Natural killer cell (primary cell): ENCODE results near the gene CNFN. TPM values are rescaled to one million over a fixed set of nuclear protein-coding genes. Genes with fewer than 3 reads are reported as not detected.
A peak's percentile ranks its signal among the peaks of the same experiment; 100 is the strongest.

Experiments
- ATAC-seq, 3 donors: fragments of 150-1000 bp in 2 of 3; fragments of 200-7000 bp in 1 of 3; cut with Tn5 transposase; 1 replicate in 1 of 3; 2 replicates in 2 of 3; pipeline ENCODE4 v1.10.0; 2021; ENCODE audit warnings: mild to moderate bottlenecking in 2 of 3, moderate library complexity in 2 of 3
- DNase-seq, 2 donors: peaks; one replicate each; pipeline versions ENCODE4 v3.0.0 to v3.0.0-alpha.2; 2013 to 2021; ENCODE audit warnings: mixed read lengths in 1 of 2
- H3K27ac ChIP-seq: one replicate; pipeline ENCODE4 v1.5.1; 2013; ENCODE audit warnings: mild to moderate bottlenecking, low read length
- H3K27me3 ChIP-seq: one replicate; pipeline ENCODE4 v1.6.1; 2013; ENCODE audit warnings: low read length; ENCODE audit not compliant: control insufficient read depth, insufficient read depth
- H3K36me3 ChIP-seq: one replicate; pipeline ENCODE4 v1.6.1; 2013; ENCODE audit warnings: low read length; ENCODE audit not compliant: control insufficient read depth, insufficient read depth
- H3K4me1 ChIP-seq: one replicate; pipeline ENCODE4 v1.6.1; 2013; ENCODE audit warnings: low read length; ENCODE audit not compliant: control insufficient read depth, insufficient read depth
- H3K4me3 ChIP-seq: one replicate; pipeline ENCODE4 v1.5.1; 2013; ENCODE audit warnings: low read length
- H3K9me3 ChIP-seq: one replicate; pipeline ENCODE4 v1.6.1; 2013; ENCODE audit warnings: low read length; ENCODE audit not compliant: control insufficient read depth, insufficient read depth
- H3K27ac Mint-ChIP-seq, 2 donors: one replicate each; pipeline ENCODE4 v1.8.0; 2022; ENCODE audit warnings: mild to moderate bottlenecking in 2 of 2, mixed read lengths in 2 of 2, moderate library complexity in 1 of 2
- H3K27me3 Mint-ChIP-seq, 2 donors: one replicate each; pipeline ENCODE4 v1.8.0; 2022; ENCODE audit warnings: low read depth in 2 of 2, mixed read lengths in 2 of 2
- H3K36me3 Mint-ChIP-seq: one replicate; pipeline ENCODE4 v1.8.0; 2022; ENCODE audit warnings: mixed read lengths
- H3K4me1 Mint-ChIP-seq, 2 donors: one replicate each; pipeline ENCODE4 v1.8.0; 2022; ENCODE audit warnings: mixed read lengths in 2 of 2
- H3K4me3 Mint-ChIP-seq: one replicate; pipeline ENCODE4 v1.8.0; 2022; ENCODE audit warnings: mild to moderate bottlenecking, moderate library complexity, mixed read lengths
- H3K9me3 Mint-ChIP-seq, 2 donors: one replicate each; pipeline ENCODE4 v1.8.0; 2022; ENCODE audit warnings: mixed read lengths in 2 of 2
- CTCF ChIP-seq: fragments of 200-600 bp; IDR thresholded peaks from one replicate; pipeline ENCODE4 v1.8.0; 2022; ENCODE audit warnings: antibody characterized with exemption
- WGBS: methylation state at CpG from one replicate; pipeline ENCODE4 v1.1.7; 2013; ENCODE audit warnings: missing lambda C conversion rate; ENCODE audit not compliant: insufficient coverage; 5-methylcytosine and 5-hydroxymethylcytosine counted together
- intact Hi-C: fragments of 100-400 bp; cut with micrococcal nuclease; formaldehyde crosslinking; loops from one replicate; pipeline ENCODE4 v1.14.2; 2022
- total RNA-seq, 4 donors: library from RNA; stranded (reverse); fragments of 120-200 nt in 1 of 4; gene quantifications; one replicate each; pipeline versions ENCODE4 v1.2.3 to v1.2.4, GENCODE V29; 2013 to 2022

The CNFN gene
- total RNA-seq, 3 donors from 2014 or later (not counting 1 experiment from before 2014, with no cell fraction given), result 1.3 TPM; not detected in 2

- WGBS, result 92% methylated on average over 8 of the region's 8 CpGs
- Mint-ChIP-seq H3K4me1 (peaks cover 18 to 30% of the 10 kb centered on the region in 2 donors), H3K9me3 (no peaks in the 10 kb centered on the region), H3K4me3 (no peak overlapping the region), H3K27me3 (peaks cover 13 to 14% of the 10 kb centered on the region in 2 donors), H3K36me3 (no peaks in the 10 kb centered on the region), H3K27ac (peak overlapping the region in 1 of 2 donors; percentile 61)
- DNase-seq (no peak), ATAC-seq (no peak)
- peaks cover 20% of the 10 kb centered on the region for H3K4me1 ChIP-seq
- H3K4me3 ChIP-seq, result no peak overlapping the region
- no peak overlapping the region for H3K27ac ChIP-seq
- H3K27me3 ChIP-seq, result peaks cover 2% of the 10 kb centered on the region
- intact Hi-C loops, result no loop called here
- no peak for TF ChIP-seq CTCF
- H3K36me3 ChIP-seq, result no peaks in the 10 kb centered on the region
- no peaks in the 10 kb centered on the region for H3K9me3 ChIP-seq
Observed at GRCh38 chr19:42394751-42395150, 4.7 kb upstream of the CNFN start.

GRCh38 chr19:42392165-42392564, 2.1 kb upstream of the CNFN start:
- no peaks in the 10 kb centered on the region for H3K36me3 ChIP-seq
- peaks cover 3% of the 10 kb centered on the region for H3K27me3 ChIP-seq
- DNase-seq (no peak), ATAC-seq (no peak)
- TF ChIP-seq CTCF, result no peak
- H3K9me3 Mint-ChIP-seq, result no peaks in the 10 kb centered on the region
- no peaks in the 10 kb centered on the region for H3K9me3 ChIP-seq
- H3K4me1 ChIP-seq, result peaks cover 8% of the 10 kb centered on the region
- H3K4me1 Mint-ChIP-seq, result peaks cover 9 to 13% of the 10 kb centered on the region in 2 donors
- H3K36me3 Mint-ChIP-seq, result no peaks in the 10 kb centered on the region
- 75% methylated on average over 4 of the region's 4 CpGs for WGBS
- no peak overlapping the region for H3K27ac ChIP-seq
- H3K4me3 ChIP-seq, result no peak overlapping the region
- H3K27ac Mint-ChIP-seq, result no peak overlapping the region
- H3K27me3 Mint-ChIP-seq, result peaks cover 16 to 23% of the 10 kb centered on the region in 2 donors
- H3K4me3 Mint-ChIP-seq, result no peak overlapping the region
- intact Hi-C loops, result no loop called here

GRCh38 chr19:42388851-42389489, 1.1 kb downstream of the CNFN start:
- DNase-seq (no peak), ATAC-seq (no peak)
- H3K27ac Mint-ChIP-seq, result no peak overlapping the region
- TF ChIP-seq CTCF, result no peak
- WGBS, result 86% methylated on average over 18 of the region's 20 CpGs
- H3K27ac ChIP-seq, result no peak overlapping the region
- H3K27me3 Mint-ChIP-seq, result peaks cover 16 to 34% of the 10 kb centered on the region in 2 donors
- intact Hi-C loops, result no loop called here
- no peaks in the 10 kb centered on the region for H3K9me3 Mint-ChIP-seq
- H3K4me3 Mint-ChIP-seq, result no peak overlapping the region
- no peaks in the 10 kb centered on the region for H3K36me3 ChIP-seq
- no peak overlapping the region for H3K4me3 ChIP-seq
- H3K4me1 ChIP-seq, result peaks cover 9% of the 10 kb centered on the region
- H3K36me3 Mint-ChIP-seq, result no peaks in the 10 kb centered on the region
- no peaks in the 10 kb centered on the region for H3K9me3 ChIP-seq
- peaks cover 3% of the 10 kb centered on the region for H3K27me3 ChIP-seq
- peaks cover 7 to 9% of the 10 kb centered on the region in 2 donors for H3K4me1 Mint-ChIP-seq
